K562 (cell line): Measurements from ENCODE around the gene RMI1. TPM values are rescaled to one million over a fixed set of nuclear protein-coding genes. Genes with fewer than 3 reads are reported as not detected.

Experiments used
- ARID4B ChIP-seq: sonication (generic); formaldehyde crosslinking; IDR thresholded peaks from 2 replicates; pipeline ENCODE4 v1.8.0; 2022; ENCODE audit warnings: mild to moderate bottlenecking, missing genetic modification reagents
- CCNT2 ChIP-seq: IDR thresholded peaks from 2 replicates; pipeline ENCODE4 v1.6.1; 2011; ENCODE audit warnings: borderline replicate concordance, low read depth, mild to moderate bottlenecking, moderate library complexity, mixed read lengths, low read length; ENCODE audit not compliant: insufficient read length; ENCODE audit errors: extremely low read depth
- CHD1 ChIP-seq: fragments of 200-600 bp; sonication (generic); IDR thresholded peaks from one replicate; pipeline ENCODE4 v1.6.1; 2012; ENCODE audit warnings: mild to moderate bottlenecking, moderate library complexity, low read length, inconsistent platforms
- CTBP1 ChIP-seq: fragments of 450-650 bp; IDR thresholded peaks from 2 replicates; pipeline ENCODE4 v1.6.1; 2016; ENCODE audit warnings: borderline replicate concordance
- CUX1 ChIP-seq: fragments of 200-800 bp; sonication (Bioruptor generic); IDR thresholded peaks from 2 replicates; pipeline ENCODE4 v1.6.1; 2016; ENCODE audit warnings: missing genetic modification characterization, missing compliant biosample characterization
- ELF2 ChIP-seq: fragments of 250-450 bp; sonication (Bioruptor Pico); IDR thresholded peaks from 2 replicates; pipeline ENCODE4 v1.5.0; 2021; ENCODE audit warnings: mild to moderate bottlenecking
- L3MBTL2 ChIP-seq: fragments of 450-650 bp; IDR thresholded peaks from 2 replicates; pipeline ENCODE4 v1.6.1; 2016; ENCODE audit warnings: mild to moderate bottlenecking, moderate library complexity
- NFIC ChIP-seq: fragments of 450-650 bp; IDR thresholded peaks from 2 replicates; pipeline ENCODE4 v1.6.1; 2017; ENCODE audit warnings: mild to moderate bottlenecking, inconsistent platforms
- PCBP2 ChIP-seq: fragments of 200-400 bp; formaldehyde crosslinking; IDR thresholded peaks from 2 replicates; pipeline ENCODE4 v1.6.1; 2018; ENCODE audit warnings: low read length, low read depth, mild to moderate bottlenecking, moderate library complexity; ENCODE audit not compliant: poor library complexity, severe bottlenecking
- PHF20 ChIP-seq: fragments of 450-650 bp; IDR thresholded peaks from 2 replicates; pipeline ENCODE4 v1.6.1; 2018; ENCODE audit not compliant: partially characterized antibody
- RBBP5 ChIP-seq: fragments of 200-600 bp; sonication (generic); IDR thresholded peaks from 2 replicates; pipeline ENCODE4 v1.6.1; 2012; ENCODE audit warnings: borderline replicate concordance, mild to moderate bottlenecking, low read length, control low read depth, inconsistent platforms; ENCODE audit not compliant: insufficient read depth, poor library complexity, severe bottlenecking
- RBM22 ChIP-seq: fragments of 200-400 bp; formaldehyde crosslinking; IDR thresholded peaks from 2 replicates; pipeline ENCODE4 v1.6.1; 2018; ENCODE audit warnings: low read length, low read depth; ENCODE audit not compliant: poor library complexity, severe bottlenecking
- STAT5B ChIP-seq: fragments of 250-450 bp; sonication (Bioruptor Pico); IDR thresholded peaks from 2 replicates; pipeline ENCODE4 v1.8.0; 2021; ENCODE audit warnings: mild to moderate bottlenecking, inconsistent platforms
- USF2 ChIP-seq: sonication (generic); formaldehyde crosslinking; IDR thresholded peaks from 2 replicates; pipeline ENCODE4 v1.5.0; 2020; ENCODE audit warnings: missing genetic modification reagents
- ZFP1 ChIP-seq: fragments of 450-650 bp; formaldehyde crosslinking; IDR thresholded peaks from 2 replicates; pipeline ENCODE4 v1.4.0; 2020; ENCODE audit warnings: mild to moderate bottlenecking, mixed read lengths
- ZNF41 ChIP-seq: fragments of 250-450 bp; sonication (Bioruptor Pico); conservative IDR thresholded peaks from 2 replicates; pipeline ENCODE4 v1.4.0; 2020; ENCODE audit warnings: mild to moderate bottlenecking
- ZNF436 ChIP-seq: fragments of 250-450, 450-650 bp; sonication (Bioruptor Pico); formaldehyde crosslinking; IDR thresholded peaks from 2 replicates; pipeline ENCODE4 v1.7.0; 2020; ENCODE audit warnings: mild to moderate bottlenecking
- polyA plus RNA-seq, 8 experiments: library from polyadenylated mRNA; depleted of rRNA in 4 of 8; stranded (reverse) in 5 of 8; unstranded in 3 of 8; fragments of >200 nt; fragmentation: Nextera tagmentation in 2 of 8; fragmentation: Illumina TruSeq in 1 of 8; extraction: Ambion mirVana in 2 of 8; extraction: Trizol in 1 of 8; gene quantifications; 2 replicates each; pipeline versions ENCODE4 v1.2.1 to v1.2.3, GENCODE V29; 2011 to 2014; ENCODE audit warnings: inconsistent platforms in 1 of 8, missing spikeins in 1 of 8
- total RNA-seq, 7 experiments: library from RNA; depleted of rRNA in 6 of 7; stranded (reverse); fragments of >200 nt in 6 of 7; fragmentation: Illumina TruSeq in 2 of 7; extraction: Trizol in 2 of 7; gene quantifications; 2 replicates each; pipeline versions ENCODE4 v1.2.1 to v1.2.3, GENCODE V29; 2011 to 2021; ENCODE audit warnings: low replicate concordance in 1 of 7

Gene RMI1
- total and polyA plus RNA-seq, 9 of the 15 experiments (the other 6 are each of a cell fraction or from before 2014, with no cell fraction given): 3.0 to 17.4 (median 10.6) TPM

- peak; percentile 3; the same call in 1 of the 2 replicates for TF ChIP-seq NFIC
- TF ChIP-seq PHF20: peak; percentile 82
- no peak for TF ChIP-seq CTBP1
- TF ChIP-seq ZNF41 (CRISPR knock-in tag): no peak
- no peak for TF ChIP-seq PCBP2
- TF ChIP-seq ARID4B (CRISPR knock-in tag): no peak
- TF ChIP-seq ZNF436 (CRISPR knock-in tag): no peak
- TF ChIP-seq USF2: no peak
- TF ChIP-seq CUX1 (CRISPR knock-in tag): no peak
- no peak for TF ChIP-seq CCNT2
- peak; percentile 22 for TF ChIP-seq RBM22
- no peak for TF ChIP-seq ZFP1 (CRISPR knock-in tag)
- peak; percentile 79 for TF ChIP-seq L3MBTL2
- no peak for TF ChIP-seq STAT5B (CRISPR knock-in tag)
- peak; percentile 80 for TF ChIP-seq RBBP5
- TF ChIP-seq ELF2 (CRISPR knock-in tag): 0 out of 2 replicates have a peak, but pooled peaks have one; percentile 49
- TF ChIP-seq CHD1: no peak
Measured at GRCh38 chr9:83956436-83957247, 24.0 kb upstream of the RMI1 start (continued).
